ENCODE results near the gene HBEGF. TPM values are rescaled to one million over a fixed set of nuclear protein-coding genes. Genes with fewer than 3 reads are reported as not detected.

The HBEGF gene, protein sequence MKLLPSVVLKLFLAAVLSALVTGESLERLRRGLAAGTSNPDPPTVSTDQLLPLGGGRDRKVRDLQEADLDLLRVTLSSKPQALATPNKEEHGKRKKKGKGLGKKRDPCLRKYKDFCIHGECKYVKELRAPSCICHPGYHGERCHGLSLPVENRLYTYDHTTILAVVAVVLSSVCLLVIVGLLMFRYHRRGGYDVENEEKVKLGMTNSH
- total RNA-seq = 26.9 and 66.3 TPM in 2 replicates

DNA sequence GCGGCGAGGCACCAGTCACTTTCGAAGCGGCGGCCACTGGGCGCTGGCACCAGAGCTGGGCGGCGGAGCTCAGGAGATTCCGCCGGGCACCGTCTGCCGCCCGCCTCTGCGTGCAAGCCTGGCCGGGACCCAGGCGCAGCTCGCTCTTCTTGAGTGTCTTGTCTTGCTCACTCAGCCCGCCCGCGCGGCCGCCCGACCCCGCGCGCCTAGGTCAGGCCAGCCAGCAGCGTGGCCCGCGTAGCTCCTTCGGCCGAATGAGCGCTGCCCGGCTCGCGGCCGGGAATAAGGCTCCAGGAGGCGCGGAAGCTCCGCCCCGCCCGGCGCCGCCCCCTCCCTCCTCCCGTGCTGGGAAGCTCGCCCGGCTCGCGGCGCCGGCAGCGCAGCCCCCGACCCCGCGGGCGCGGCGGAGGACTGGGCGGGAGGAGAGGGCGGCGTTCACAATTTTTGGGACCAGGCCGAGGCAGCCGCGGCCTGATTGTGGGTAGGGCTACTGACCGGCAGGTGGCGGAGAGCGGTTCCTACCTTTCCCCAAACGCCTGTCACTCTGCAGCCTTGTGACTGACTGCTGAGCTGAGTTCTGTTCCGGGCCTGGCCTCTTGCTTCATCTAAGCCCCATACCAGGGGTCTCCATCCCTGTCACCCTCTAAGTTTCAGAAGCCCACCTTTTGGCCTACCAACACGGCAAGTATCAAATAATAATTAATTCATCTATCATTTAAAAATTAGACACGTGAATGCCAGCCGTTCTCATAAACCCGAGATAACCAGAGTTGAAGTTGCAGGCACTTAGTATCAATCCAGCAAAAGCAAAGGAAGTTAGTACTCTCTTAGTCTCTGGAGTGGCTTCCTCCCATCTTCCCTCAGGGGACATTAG lies at the start of gene HBEGF:
Gene HBEGF, minus strand, starts transcription at position 256 of the 874 bp plus-strand sequence. CDS start 275 bp downstream, outside the sequence.

DNA sequence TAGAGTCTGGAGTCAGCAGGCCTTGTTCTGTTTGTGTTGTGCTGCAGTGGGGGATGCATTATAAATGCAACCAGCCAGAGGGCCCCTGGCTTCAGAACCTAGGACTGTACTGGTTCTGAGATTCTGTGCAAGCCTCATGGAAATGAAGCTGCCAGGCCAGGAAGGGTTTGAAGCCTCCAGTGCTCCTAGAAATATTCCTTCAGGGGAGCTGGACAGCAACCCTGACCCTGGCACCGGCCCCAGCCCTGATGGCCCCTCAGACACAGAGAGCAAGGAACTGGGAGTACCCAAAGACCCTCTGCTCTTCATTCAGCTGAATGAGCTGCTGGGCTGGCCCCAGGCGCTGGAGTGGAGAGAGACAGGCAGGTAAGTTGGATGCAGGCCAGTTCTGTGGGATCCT lies 13.7 kb upstream of the HBEGF start, which contains the start of gene SLC4A9:
Gene SLC4A9, plus strand, starts transcription at position 94 of the 400 bp plus-strand sequence. Its CDS starts 43 bp downstream, at position 137.

DNA sequence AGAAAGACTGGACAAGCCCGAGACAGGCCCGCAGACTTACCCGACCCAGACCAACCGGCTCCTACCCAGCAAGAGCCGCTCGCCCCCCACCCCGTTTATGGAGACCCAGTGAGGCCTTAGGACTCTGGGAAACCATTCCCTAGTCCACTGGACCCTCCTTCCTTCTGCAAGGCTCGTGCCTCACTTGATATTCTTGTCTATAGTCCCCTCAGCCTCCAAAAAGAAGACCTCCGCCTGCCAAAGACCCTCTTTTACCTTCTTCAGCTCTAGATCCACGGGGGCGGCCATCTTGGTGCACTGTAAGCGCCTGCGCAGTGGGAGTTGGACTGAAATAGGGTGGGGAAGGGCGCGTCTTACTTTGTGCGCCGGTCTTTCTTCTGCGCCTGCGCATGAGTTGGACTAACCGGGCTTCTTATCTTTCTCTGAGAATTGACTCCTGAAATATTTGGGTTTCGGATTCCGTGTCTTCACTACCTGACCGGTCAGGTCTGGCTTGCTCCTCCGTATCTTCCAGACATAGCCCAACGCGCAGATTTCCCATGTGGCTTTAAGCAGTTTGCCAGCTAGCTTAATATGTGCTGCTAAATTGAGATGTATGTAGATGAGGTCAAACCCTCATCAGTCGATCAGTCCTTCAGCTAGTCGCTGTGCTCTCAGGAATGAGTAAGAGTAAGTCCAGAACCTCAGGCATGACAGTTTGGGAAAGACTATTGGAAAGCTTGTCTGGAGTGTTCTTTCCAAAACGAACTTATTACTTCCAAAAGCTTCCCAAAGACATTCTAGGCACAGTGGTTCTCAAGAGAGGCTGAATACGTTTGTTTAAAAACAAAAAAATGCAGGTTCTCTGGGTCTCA lies 43.4 kb downstream of the HBEGF start, which contains the start of gene PFDN1:
Gene PFDN1, minus strand, starts transcription at position 316 of the 854 bp plus-strand sequence. Its CDS starts 28 bp downstream, at position 288.

Other genes starting within 250 kb of the HBEGF start
- 5.5 and 8.1 TPM in 2 replicates for gene PURA, start 232.5 kb downstream of the HBEGF start, total RNA-seq
- gene IGIP, start 220.7 kb downstream of the HBEGF start, total RNA-seq = 2.9 and 5.1 TPM in 2 replicates
- gene CYSTM1, start 171.4 kb downstream of the HBEGF start, total RNA-seq = 19.3 and 52.4 TPM in 2 replicates
- 46.5 and 63.9 TPM in 2 replicates for gene PFDN1, start 43.5 kb downstream of the HBEGF start, total RNA-seq
- gene SLC4A9, start 13.6 kb upstream of the HBEGF start, total RNA-seq = 0.21 TPM in 1 of 2 replicates, not detected in the other
- gene ANKHD1, start 55.2 kb upstream of the HBEGF start, total RNA-seq = 47.5 and 52.4 TPM in 2 replicates
- gene EIF4EBP3, start 201.1 kb upstream of the HBEGF start, total RNA-seq = 0.85 and 4.3 TPM in 2 replicates
- gene SRA1, start 210.9 kb upstream of the HBEGF start, total RNA-seq = 16.4 and 34.5 TPM in 2 replicates
- 3.2 and 6.0 TPM in 2 replicates for gene APBB3, start 218.0 kb upstream of the HBEGF start, total RNA-seq
- 10.4 and 16.9 TPM in 2 replicates for gene SLC35A4, start 218.2 kb upstream of the HBEGF start, total RNA-seq